ENCODE data around the gene RLBP1.

RLBP1 gene

DNA sequence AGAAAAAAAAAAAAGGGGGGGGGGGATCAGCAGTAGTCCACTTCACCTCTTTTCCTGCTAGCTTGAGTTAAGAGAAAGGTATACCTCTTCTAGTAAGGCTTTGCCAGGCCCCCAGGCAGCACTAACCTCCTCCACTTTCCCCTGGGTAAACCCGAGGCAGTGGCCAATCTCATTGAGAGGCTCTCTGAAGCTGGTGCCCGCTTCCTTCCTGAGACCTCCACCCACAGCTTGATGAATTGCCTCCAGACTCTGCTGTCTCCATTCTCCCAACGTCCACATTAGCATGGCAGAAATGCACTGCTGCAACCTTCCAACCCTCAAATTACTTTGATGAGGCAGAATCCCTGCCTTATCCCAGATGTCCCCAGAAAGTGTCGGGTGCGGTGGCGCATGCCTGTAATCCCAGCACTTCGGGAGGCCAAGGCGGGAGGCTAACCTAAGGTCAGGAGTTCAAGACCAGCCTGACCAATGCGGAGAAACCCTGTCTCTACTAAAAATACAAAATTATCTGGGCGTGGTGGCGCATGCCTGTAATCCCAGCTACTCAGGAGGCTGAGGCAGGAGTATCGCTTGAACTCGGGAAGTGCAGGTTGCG, 15.3 kb downstream of the RLBP1 start:
- peak; percentile 14 for DNase-seq

DNA sequence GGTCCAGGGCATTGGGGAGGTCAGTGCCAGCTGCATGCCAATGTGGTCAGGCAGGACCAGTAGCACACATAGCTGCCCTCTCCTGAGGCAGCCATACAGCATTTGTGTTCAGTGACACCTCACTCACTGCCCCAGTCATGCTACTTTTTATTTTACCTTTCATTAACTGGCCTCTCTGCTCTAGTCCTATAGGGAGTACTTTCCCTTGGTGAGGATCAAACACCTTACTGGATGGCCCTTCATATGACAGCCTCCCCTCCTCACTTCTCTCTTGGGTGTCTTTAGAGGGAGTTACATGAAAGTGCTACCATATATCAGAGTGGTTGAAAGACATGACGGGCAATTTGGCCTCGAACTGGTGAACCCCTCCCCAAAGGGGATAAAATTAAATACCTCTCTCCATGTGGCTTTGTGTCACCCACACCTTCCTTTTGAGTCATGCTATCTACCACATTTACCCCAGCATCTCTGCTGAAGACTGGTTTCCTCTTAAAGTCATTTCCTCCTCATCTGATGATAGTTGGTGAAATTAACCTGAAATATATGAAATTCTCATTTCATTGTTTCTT, 17.6 kb downstream of the RLBP1 start:
- DNase-seq = peak; percentile 15

GRCh38 chr15:89201465-89202005, 19.8 kb downstream of the RLBP1 start:
- DNase-seq = no peak

- DNase-seq = no peak
Measured at GRCh38 chr15:89200182-89200581, 21.2 kb downstream of the RLBP1 start.

GRCh38 chr15:89199746-89200145, 21.6 kb downstream of the RLBP1 start:
- peak; percentile 5 for DNase-seq

DNA sequence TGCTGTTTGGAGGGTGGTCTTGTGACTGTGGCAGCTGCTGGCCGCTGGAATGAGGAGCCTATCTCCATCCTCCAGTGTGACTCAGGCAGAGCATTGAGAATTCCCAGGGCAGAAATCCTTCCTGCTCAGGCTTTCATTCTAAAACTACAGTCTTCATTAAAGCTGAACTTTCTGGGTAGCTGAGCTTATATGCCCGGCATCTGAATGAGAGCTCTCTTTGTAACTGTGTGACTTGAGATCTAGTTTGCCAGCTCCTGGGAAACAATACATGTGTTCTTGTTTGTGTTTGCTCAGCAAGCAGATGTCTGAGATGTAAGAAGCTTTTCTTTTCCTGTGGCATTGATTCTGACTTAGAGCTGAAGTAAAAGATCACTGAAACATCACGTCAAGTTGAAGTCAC, 22.4 kb downstream of the RLBP1 start:
- DNase-seq = no peak

DNA sequence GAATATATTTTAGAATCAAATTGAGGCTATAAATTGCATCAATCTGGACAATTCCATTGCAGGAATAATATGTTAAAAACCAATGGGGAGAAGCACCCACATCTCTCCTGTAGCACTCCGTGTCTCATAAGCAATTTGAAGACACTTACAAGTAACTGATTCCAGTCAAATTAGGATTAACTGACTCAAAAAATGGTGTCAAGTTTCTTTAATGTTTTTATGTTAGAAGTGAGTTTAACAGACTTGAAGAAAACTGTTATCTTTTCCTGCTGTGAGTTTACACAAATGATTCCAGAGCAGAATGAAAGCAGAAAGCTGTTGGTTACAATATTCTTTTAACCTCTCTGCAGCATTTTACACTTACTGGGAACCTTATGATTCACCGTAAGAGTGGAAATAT, 23.2 kb downstream of the RLBP1 start:
- no peak for DNase-seq

DNA sequence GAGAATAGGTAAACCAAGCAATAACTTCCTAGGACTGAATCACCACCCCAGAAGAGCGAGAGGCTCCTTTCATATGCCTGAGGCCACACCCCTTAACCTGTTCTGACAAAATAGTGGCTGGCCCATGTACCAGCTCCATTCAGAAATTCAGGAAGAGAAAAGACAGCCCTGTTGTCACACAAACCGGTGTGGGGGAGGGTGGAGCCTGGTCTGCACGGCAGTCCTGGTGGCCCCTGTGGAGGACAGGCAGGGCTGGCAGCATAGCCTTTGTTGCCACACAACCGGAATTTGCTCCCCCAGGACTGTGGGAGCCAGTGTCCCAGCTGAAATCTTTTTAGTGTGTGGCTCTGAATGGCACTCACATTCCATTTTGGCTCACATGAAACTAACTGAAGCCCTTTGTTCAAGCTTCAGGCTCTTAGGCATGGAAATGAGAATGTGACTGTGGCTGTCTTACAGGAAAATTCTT, 23.8 kb downstream of the RLBP1 start:
- DNase-seq = no peak

- no peak for DNase-seq
Measured at GRCh38 chr15:89196994-89197393, 24.4 kb downstream of the RLBP1 start.

DNA sequence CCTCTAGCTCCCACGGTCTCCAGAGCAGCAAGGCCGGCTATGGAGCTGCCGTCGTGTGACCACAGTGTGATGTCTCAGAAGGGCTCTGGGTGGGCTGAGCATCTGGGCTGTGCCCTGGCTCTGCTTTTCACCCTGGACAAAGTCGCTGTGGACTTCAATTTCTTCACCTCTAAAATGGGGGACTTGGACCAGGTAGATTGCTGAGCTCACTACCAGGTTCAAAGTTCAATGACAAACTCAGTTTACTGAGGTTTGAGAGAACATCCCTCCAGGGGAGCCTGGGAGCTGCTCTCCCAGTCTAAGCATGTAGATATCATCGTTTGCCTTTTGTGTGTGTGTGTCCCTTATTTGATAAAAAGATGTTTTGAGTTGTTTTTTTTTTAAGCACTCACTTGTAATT, 25.1 kb downstream of the RLBP1 start:
- DNase-seq = no peak

- DNase-seq = no peak
Measured at GRCh38 chr15:89195836-89196235, 25.5 kb downstream of the RLBP1 start.

DNA sequence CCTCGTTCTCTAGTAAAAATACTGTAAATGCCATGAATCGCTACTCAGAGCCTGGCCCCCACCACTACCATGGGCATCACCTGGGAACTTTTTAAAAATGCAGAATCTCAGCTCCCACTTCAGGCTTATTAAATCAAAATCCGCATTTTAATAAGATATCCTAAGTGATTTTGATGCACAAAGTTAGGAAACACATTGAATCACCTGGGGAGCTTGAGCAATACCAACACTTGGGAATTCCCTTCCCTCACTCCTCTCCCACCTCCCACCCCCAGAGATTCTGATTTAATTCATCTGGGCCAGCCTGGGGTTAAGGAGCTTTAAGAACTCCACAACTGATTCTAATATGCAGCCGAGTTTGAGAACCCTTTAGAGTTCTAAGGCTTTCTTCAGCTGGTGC, 26.8 kb downstream of the RLBP1 start:
- no peak for DNase-seq

DNA sequence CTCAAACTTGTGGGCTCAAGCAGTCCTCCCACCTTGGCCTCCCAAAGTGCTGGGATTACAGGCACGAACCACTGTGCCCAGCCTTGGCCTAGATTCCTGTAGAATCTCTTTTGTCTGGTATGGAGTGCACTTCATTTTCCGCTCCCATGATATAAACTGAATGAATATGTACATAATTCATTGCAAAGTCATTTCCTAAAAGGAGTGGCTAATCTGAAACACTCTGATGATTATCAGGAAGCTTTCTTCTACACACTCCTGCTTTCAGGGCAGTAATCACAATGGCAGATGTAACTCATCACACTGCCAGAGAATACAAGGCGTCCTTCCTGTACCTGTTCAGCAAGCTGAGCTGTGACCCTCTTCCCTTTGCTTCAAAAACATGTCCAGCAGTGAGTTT, 28.6 kb downstream of the RLBP1 start:
- DNase-seq = no peak

DNA sequence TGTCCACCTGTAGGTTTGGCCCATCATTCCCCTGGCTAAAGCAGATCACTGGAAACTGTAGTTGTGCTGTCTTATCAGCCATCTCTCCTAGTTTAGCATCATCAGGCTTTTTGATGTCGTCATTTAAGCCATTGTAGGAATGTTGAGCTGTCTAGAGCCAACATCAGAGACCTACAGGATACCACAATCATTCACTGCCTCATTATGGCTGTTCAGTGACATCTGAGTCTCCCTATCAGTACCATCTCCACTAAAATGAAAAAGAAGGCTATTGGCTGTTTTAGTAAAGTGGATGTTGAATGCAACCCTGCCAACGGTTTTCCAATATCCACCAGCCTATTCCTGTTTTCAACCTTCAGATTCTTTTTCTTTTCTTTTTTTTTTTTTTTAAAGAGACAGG, 29.2 kb downstream of the RLBP1 start:
- DNase-seq = no peak

DNA sequence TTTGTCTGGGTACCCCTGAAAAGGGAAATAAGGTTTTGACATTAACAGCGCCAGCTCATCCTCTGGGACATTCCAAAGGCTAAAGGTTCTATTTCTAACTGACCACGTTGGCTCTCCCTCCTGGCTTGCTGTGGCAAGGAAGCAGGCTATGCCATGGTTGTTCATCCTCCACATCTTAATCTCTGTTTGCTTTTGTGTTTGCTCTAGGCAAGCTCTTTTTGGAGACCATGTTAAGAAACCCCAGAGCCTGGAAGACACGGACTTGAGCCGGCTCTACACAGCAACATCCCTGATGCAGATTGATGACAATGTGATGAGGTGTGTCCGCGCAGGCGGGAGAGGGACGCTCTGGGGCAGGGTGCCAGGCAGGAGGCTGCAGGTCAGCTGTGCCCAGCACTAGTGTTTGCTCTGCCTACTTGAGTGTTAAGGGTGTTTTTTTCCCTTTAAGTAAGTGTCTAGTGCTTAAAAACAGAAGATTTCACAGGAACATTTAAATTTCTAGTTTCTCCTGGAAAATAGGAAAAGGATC, 33.3 kb downstream of the RLBP1 start:
- DNase-seq = no peak

DNA sequence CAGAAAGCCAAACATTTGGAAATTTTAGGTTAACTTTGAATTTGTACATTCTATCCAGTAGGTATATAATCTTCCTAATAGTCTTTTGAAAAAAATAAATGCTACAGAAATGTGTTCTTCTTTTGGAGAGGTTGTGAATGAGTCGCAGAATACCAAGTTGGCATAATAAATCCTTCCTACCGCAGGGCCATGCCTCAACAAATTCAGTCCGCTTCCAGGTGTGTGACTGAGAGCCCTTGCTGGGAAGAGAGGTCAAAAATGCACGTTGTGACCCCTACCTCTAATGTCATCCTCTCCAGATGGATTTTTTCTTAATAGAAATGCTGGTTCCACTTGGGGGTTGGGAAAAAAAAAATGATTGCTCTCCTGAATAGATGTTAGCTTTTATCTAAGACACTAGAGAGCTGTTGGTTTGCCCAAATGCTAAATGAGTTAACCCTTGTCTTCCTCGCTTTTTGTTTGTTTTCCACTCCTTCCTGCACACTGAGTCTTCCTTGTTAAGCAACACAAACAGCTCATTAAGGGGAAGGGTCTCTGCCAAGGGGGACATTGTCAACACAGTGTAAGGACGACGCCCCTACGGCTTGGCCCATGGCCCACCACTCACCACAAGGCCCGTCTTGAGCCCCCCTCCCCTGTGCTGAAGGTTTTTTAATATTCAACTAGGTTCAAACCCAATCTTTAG, 33.9 kb downstream of the RLBP1 start:
- DNase-seq = no peak

GRCh38 chr15:89186803-89187202, 34.6 kb downstream of the RLBP1 start:
- no peak for DNase-seq

GRCh38 chr15:89184886-89185526, 36.4 kb downstream of the RLBP1 start:
- DNase-seq = no peak

GRCh38 chr15:89184357-89184756, 37.0 kb downstream of the RLBP1 start:
- no peak for DNase-seq

DNA sequence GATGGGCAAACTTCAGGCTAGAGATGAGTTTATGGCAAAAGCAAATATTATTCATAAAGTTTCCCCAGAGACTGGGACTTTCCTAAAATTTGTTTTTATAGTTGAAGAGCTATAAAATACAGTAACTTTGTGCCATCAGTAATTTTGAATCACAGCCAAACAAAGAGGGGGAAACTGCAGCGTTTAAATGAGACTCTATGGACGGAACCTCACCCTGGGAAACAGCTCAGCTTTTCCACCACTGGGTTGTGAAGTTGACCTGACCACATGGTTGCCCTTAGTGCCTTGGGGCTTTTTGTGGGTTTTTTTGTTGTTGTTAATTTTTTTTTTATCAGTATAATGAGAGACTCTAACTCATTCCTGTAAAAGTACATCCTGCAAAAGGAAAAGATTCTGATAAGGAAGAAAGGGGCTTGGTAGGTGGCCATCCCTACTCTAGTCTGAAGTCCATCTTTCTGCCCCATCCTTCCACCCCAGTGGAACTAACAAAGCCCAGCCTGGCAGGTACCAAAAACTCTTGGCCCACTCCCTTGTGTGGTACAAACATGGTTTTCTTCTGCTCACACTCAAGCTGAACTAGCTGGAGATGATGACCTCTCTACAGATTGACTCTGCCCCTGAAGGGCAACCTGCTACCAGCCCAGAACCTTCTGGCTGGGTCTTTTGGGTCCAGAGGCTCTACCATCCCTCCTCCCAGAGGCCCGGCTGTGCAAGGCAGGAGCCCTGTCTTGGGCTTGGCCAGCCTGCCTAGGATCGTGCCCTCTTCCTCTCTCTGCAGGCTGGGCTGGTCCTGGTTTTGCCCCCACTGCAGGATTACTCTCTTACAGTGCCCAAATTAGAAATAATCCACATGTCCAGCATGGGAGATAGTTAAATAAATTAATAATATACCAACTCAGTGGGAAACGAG, 41.2 kb downstream of the RLBP1 start:
- DNase-seq = no peak

DNA sequence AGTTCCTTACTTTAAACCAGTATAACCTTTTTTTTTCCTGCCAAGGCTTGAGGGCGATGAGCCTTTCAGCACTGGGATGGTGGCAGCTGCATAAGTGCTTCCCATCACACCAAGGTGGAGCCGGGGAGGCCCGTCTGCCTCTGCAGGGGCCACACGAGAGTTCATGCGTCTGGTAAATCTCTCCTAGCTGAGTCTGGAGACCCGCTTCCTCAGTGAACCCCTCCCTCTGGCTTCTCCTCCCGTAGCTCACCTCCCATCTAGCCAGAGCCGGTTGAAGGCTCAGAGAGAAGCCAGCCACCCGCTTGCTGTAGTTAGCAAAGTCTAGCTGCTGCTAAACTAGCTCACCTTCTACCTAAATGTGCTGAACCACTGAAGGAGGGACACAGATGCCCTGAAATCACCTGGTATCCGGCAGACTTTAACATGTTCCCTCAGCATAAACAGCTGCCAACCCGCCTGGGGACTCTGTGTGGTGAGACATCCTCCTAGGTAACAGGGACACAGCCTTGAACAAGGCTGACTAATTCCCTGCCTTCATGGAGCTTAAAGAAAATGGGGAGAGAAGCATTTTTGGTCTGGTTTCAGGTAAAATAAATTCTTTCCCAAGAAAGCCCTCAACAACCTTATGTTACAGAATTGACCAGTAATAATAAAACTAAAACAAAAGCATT, 42.9 kb downstream of the RLBP1 start:
- DNase-seq = no peak

Data from GDM1 (cell line).